Thyroid gland (tissue), 4 donors: Measurements from ENCODE around the gene POPDC3. TPM values are rescaled to one million over a fixed set of nuclear protein-coding genes. Genes with fewer than 3 reads are reported as not detected.
"Not testable (repeated sequence)": the region's sequence is repeated elsewhere in the genome, so short reads cannot be mapped to it uniquely, and the experiment has no call there.

ENCODE experiments used
- DNase-seq, 2 donors: peaks; one replicate each; pipeline ENCODE4 v3.0.0-alpha.2; 2019
- H3K27ac ChIP-seq, 3 donors: fragments of 200-600 bp; sonication (generic); 1 replicate in 2 of 3; 2 replicates in 1 of 3; pipeline ENCODE4 v1.5.1; 2016 to 2019; ENCODE audit warnings: mild to moderate bottlenecking in 1 of 3, moderate library complexity in 1 of 3
- H3K27me3 ChIP-seq: fragments of 200-600 bp; sonication (generic); one replicate; pipeline ENCODE4 v1.5.1; 2019
- H3K36me3 ChIP-seq, 2 donors: fragments of 200-600 bp; sonication (generic); one replicate each; pipeline ENCODE4 v1.5.1; 2016 to 2019
- H3K4me1 ChIP-seq, 2 donors: fragments of 200-600 bp; sonication (generic); one replicate each; pipeline ENCODE4 v1.5.1; 2017 to 2019
- H3K4me3 ChIP-seq, 3 donors: fragments of 200-600 bp; sonication (generic); replicated peaks in 1 of 3; 1 replicate in 2 of 3; 2 replicates in 1 of 3; pipeline ENCODE4 v1.5.1; 2016; ENCODE audit warnings: mild to moderate bottlenecking in 1 of 3
- H3K9me3 ChIP-seq: fragments of 200-600 bp; sonication (generic); one replicate; pipeline ENCODE4 v1.5.1; 2017
- POLR2A ChIP-seq, 2 donors: fragments of 450-650 bp; IDR thresholded peaks; one replicate each; pipeline ENCODE4 v1.6.1; 2017; ENCODE audit warnings: antibody characterized with exemption in 2 of 2, mild to moderate bottlenecking in 2 of 2, moderate library complexity in 1 of 2
- WGBS, 2 donors: methylation state at CpG; one replicate each; pipeline ENCODE4 v1.1.5; 2017; 5-methylcytosine and 5-hydroxymethylcytosine counted together
- intact Hi-C: fragments of 100-400 bp; cut with DNase I; formaldehyde crosslinking; loops from one replicate; pipeline ENCODE4 v1.15.1; 2023
- total RNA-seq, 4 donors: library from RNA; depleted of rRNA; stranded (reverse); fragments of >200 nt; gene quantifications; one replicate each; pipeline ENCODE4 v1.2.3, GENCODE V29; 2016
- TF ChIP-seq, protein P1 (sequence below), 6 experiments: fragments of 200-600 bp in 3 of 6; fragments of 450-650 bp in 3 of 6; sonication (generic) in 3 of 6; IDR thresholded peaks; one replicate each; pipeline ENCODE4 v1.5.1; 2016 to 2019; ENCODE audit warnings: antibody characterized with exemption in 6 of 6, mild to moderate bottlenecking in 2 of 6, inconsistent platforms in 1 of 6, moderate library complexity in 1 of 6

POPDC3 gene
- total RNA-seq, 4 donors from 2014 or later = 0.33 TPM; not detected in 3

DNA sequence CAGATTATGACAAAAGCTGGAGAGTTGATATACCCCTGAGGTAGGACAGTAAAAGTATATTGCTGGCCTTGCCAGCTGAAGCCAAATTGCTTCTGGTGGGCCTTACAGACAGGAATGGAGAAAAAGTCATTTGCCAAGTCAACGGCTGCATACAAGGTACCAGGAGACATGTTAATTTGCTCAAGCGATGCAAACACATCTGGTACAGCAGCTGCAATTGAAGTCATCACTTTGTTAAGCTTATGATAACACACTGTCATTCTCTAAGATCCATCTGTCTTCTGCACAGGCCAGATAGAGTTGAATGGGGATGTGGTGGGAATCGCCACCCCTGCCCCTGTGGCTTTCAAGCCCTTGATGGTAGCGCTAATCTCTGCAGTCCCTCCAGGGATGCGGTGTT is 40.4 kb upstream of the POPDC3 start:
- WGBS, 2 donors = 93 to 96% methylated on average over 5 of the region's 5 CpGs

DNA sequence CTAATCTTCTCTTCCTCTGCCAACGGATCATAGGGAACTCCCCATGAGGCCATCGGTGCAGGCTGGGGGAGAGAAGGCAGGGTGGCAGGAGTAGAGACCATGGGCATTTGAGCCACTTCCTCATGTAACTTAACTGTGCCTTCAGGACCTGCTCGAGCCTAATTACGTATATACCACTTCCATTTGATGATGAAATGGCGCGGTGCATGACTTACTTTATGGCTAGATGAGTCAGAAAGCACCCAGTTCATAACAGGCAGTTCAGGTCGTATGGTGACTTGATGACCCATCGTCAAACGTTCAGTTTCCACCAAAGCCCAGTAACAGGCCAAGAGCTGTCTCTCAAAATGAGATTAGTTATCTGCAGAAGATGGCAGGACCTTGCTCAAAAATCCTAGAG is 39.4 kb upstream of the POPDC3 start:
- H3K27me3 ChIP-seq, H3K4me3 ChIP-seq, H3K36me3 ChIP-seq, intact Hi-C loops, H3K4me1 ChIP-seq, DNase-seq, H3K27ac ChIP-seq, H3K9me3 ChIP-seq: not testable (repeated sequence)
- WGBS, 2 donors = 94 to 96% methylated on average over 9 of the region's 9 CpGs

More for the DNA sequence above, 40.4 kb upstream of the POPDC3 start:
- Histone ChIP-seq H3K4me1 (no peaks in the 10 kb centered on the region), H3K4me3 (no peak overlapping the region), H3K9me3 (no peaks in the 10 kb centered on the region), H3K36me3 (no peaks in the 10 kb centered on the region), H3K27ac (no peak overlapping the region), H3K27me3 (no peaks in the 10 kb centered on the region)
- intact Hi-C loops = no loop called here
- DNase-seq = no peak
- no peak for TF ChIP-seq POLR2A (IDR thresholded peaks at IDR 0.05)
- TF ChIP-seq, protein P1, sequence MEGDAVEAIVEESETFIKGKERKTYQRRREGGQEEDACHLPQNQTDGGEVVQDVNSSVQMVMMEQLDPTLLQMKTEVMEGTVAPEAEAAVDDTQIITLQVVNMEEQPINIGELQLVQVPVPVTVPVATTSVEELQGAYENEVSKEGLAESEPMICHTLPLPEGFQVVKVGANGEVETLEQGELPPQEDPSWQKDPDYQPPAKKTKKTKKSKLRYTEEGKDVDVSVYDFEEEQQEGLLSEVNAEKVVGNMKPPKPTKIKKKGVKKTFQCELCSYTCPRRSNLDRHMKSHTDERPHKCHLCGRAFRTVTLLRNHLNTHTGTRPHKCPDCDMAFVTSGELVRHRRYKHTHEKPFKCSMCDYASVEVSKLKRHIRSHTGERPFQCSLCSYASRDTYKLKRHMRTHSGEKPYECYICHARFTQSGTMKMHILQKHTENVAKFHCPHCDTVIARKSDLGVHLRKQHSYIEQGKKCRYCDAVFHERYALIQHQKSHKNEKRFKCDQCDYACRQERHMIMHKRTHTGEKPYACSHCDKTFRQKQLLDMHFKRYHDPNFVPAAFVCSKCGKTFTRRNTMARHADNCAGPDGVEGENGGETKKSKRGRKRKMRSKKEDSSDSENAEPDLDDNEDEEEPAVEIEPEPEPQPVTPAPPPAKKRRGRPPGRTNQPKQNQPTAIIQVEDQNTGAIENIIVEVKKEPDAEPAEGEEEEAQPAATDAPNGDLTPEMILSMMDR (IDR thresholded peaks at IDR 0.05) = no peak

DNA sequence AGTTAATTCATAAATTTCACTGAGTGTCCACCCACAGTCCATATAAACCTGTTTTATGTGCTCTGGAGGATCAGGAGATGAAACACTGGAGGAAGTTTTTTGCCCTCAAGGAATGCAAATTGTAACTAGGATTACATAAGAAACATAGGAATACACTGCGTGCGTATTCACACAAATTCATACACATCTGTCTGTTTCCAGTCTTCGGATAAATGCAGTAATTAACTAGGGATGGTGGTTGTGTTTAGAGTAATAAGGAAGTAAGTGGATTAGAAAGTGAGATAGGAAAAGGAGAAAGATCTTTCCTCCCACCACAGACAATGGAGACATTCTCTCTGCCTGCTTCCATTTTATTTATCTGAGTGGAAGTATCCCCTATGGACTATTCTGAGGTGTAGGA is 35.7 kb upstream of the POPDC3 start:
- no peak for DNase-seq
- WGBS, 2 donors = 88 to 89% methylated on average over 3 of the region's 3 CpGs

DNA sequence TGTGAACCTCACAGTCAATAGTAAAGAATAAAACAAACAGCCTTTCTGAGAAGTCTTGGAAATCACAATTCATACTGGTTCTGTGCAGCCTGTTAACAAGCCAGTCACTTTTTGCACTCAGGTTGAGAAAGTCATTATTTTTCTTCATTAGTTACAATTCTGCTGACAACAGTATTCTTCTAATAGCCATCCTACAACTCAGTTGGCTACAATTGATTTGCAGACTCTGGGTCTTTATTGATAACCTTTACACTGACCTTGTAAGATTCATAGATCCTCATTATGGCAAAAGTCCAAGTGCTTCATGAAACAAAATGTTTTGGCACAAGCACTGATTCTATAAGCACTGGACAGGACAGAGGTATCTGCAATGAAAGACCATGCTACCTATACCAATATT is 34.9 kb upstream of the POPDC3 start:
- no peak for DNase-seq
- TF ChIP-seq, protein P1 (IDR thresholded peaks at IDR 0.05) = no peak
- no peak for TF ChIP-seq POLR2A (IDR thresholded peaks at IDR 0.05)
- Histone ChIP-seq H3K27ac (no peak overlapping the region), H3K9me3 (no peaks in the 10 kb centered on the region), H3K27me3 (no peaks in the 10 kb centered on the region), H3K4me1 (no peaks in the 10 kb centered on the region), H3K4me3 (no peak overlapping the region), H3K36me3 (no peaks in the 10 kb centered on the region)
- intact Hi-C loops = no loop called here

More for the DNA sequence above, 35.7 kb upstream of the POPDC3 start:
- no peaks in the 10 kb centered on the region for H3K9me3 ChIP-seq
- no peak for TF ChIP-seq POLR2A (IDR thresholded peaks at IDR 0.05)
- TF ChIP-seq, protein P1 (IDR thresholded peaks at IDR 0.05) = no peak
- no peak overlapping the region for H3K27ac ChIP-seq
- no peaks in the 10 kb centered on the region for H3K27me3 ChIP-seq
- H3K36me3 ChIP-seq = no peaks in the 10 kb centered on the region
- H3K4me1 ChIP-seq = no peaks in the 10 kb centered on the region
- intact Hi-C loops = no loop called here
- H3K4me3 ChIP-seq = no peak overlapping the region

DNA sequence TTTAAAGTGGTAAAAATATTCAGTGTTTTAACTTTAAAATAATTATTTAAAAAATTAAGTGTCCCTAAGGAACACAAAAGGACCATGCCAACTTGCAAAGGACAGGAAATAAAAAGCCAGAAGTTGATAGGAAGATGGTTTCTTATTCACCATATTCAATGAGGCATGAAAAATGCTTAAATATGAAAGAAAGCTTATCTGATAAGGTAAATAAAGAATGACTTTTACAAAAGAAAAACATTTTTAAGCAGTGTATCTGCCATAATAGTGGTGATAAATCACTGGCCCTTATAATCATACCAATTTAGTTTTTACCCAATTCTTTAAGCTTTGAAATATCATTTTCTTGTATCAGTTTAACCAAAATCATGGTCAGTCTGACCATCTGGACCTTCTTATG is 33.5 kb upstream of the POPDC3 start:
- Histone ChIP-seq H3K36me3 (no peaks in the 10 kb centered on the region), H3K4me1 (no peaks in the 10 kb centered on the region), H3K27me3 (no peaks in the 10 kb centered on the region), H3K27ac (no peak overlapping the region), H3K4me3 (no peak overlapping the region), H3K9me3 (no peaks in the 10 kb centered on the region)
- no peak for TF ChIP-seq POLR2A (IDR thresholded peaks at IDR 0.05)
- TF ChIP-seq, protein P1 (IDR thresholded peaks at IDR 0.05) = no peak
- no peak for DNase-seq
- intact Hi-C loops = no loop called here

DNA sequence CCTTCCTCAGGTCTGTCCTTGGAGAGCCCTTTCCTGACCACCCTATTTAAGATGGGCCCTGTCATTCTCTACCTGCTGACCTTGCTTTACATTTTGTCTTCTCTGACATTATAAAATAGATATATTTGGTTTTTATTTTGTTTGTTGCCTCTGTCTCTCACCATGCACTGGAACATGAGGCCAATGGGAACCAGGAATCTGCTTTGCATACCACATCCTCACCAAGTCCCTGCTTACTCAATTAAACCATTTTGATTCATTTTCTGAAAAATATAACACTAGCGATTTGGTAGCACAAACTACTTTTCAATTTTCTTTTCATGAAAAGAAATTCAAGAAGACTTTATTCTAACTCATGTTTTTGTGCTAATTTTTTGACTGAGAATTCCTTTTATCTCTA is 32.8 kb upstream of the POPDC3 start:
- H3K27ac ChIP-seq = no peak overlapping the region
- 89 to 90% methylated on average over 1 of the region's 1 CpG for WGBS, 2 donors
- intact Hi-C loops = no loop called here
- H3K4me1 ChIP-seq = no peaks in the 10 kb centered on the region
- TF ChIP-seq, protein P1 (IDR thresholded peaks at IDR 0.05) = no peak
- no peak for TF ChIP-seq POLR2A (IDR thresholded peaks at IDR 0.05)
- DNase-seq = no peak
- no peaks in the 10 kb centered on the region for H3K27me3 ChIP-seq
- H3K36me3 ChIP-seq = no peaks in the 10 kb centered on the region
- no peaks in the 10 kb centered on the region for H3K9me3 ChIP-seq
- no peak overlapping the region for H3K4me3 ChIP-seq
